Smooth muscle cell (in vitro differentiated cells): ENCODE measurements around the gene EFHC2. TPM values are rescaled to one million over a fixed set of nuclear protein-coding genes. Genes with fewer than 3 reads are reported as not detected.

ENCODE experiments used
- polyA plus RNA-seq: library from polyadenylated mRNA; unstranded; fragments of >200 nt; fragmentation: Nextera tagmentation; extraction: Ambion mirVana; gene quantifications from 2 replicates; pipeline ENCODE4 v1.2.1, GENCODE V29; 2016
- total RNA-seq: library from RNA; depleted of rRNA; stranded (reverse); fragments of >200 nt; gene quantifications from 2 replicates; pipeline ENCODE4 v1.2.3, GENCODE V29; 2014

Gene EFHC2
- total and polyA plus RNA-seq, 2 experiments from 2014 or later: 2.3 to 3.5 TPM

Other genes with a start within 250 kb of the EFHC2 start
- 16.8 and 22.5 TPM in 2 replicates for gene FUNDC1, start 199.2 kb upstream of the EFHC2 start, total RNA-seq
- 21.6 and 29.3 TPM in 2 replicates for gene FUNDC1, start 199.2 kb upstream of the EFHC2 start, polyA plus RNA-seq